Measurements from ENCODE around the gene NGEF.

DNA sequence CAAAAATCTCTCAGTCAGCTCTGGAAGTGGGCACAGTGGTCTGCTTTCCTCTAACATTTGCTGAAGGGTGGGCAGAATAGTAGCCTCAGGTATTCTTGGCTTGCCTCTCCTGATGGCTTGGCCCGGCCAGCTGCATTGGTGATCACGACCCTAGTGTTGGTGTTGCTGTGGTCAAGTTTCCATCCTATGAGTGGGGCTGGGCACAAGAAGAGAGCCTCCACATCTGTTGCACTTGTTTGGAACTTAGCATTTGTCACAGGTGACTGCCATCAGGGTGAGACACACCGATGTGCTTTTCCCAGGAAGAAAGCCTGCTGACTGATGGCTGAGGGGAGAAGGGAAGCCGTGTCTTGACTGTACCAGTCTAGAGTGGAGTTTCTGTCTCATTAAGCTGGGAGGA is 176.1 kb downstream of the NGEF start:
- TF ChIP-seq, protein P1, sequence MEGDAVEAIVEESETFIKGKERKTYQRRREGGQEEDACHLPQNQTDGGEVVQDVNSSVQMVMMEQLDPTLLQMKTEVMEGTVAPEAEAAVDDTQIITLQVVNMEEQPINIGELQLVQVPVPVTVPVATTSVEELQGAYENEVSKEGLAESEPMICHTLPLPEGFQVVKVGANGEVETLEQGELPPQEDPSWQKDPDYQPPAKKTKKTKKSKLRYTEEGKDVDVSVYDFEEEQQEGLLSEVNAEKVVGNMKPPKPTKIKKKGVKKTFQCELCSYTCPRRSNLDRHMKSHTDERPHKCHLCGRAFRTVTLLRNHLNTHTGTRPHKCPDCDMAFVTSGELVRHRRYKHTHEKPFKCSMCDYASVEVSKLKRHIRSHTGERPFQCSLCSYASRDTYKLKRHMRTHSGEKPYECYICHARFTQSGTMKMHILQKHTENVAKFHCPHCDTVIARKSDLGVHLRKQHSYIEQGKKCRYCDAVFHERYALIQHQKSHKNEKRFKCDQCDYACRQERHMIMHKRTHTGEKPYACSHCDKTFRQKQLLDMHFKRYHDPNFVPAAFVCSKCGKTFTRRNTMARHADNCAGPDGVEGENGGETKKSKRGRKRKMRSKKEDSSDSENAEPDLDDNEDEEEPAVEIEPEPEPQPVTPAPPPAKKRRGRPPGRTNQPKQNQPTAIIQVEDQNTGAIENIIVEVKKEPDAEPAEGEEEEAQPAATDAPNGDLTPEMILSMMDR (IDR thresholded peaks at IDR 0.05) = no peak
- TF ChIP-seq POLR2AphosphoS5 (IDR thresholded peaks at IDR 0.05) (no peak), POLR2A (IDR thresholded peaks at IDR 0.05) (no peak)
